Measurements from ENCODE around the gene HTR3E. TPM values are rescaled to one million over a fixed set of nuclear protein-coding genes. Genes with fewer than 3 reads are reported as not detected.

The HTR3E gene
- total RNA-seq, 1 experiment from 2014 or later = not detected

DNA sequence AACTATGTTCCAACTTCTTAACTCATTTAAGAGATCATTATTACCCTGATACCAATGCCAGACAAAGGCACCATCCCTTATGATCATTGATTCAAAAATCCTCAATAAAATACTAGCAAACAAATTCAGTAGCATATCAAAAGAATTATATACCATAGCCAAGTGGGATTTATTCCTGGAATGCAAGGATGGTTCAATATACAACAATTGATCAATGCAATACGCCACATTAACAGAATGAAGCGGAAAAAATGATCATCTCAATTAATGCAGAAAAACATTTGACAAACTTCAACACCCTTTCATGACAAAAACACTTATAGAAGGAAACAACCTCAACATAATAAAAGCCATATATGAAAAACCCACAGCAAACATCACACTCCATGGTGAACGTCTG, 4.7 kb upstream of the HTR3E start:
- no peak overlapping the region for H3K4me3 Mint-ChIP-seq
- POLR2A ChIA-PET = no interaction called here

DNA sequence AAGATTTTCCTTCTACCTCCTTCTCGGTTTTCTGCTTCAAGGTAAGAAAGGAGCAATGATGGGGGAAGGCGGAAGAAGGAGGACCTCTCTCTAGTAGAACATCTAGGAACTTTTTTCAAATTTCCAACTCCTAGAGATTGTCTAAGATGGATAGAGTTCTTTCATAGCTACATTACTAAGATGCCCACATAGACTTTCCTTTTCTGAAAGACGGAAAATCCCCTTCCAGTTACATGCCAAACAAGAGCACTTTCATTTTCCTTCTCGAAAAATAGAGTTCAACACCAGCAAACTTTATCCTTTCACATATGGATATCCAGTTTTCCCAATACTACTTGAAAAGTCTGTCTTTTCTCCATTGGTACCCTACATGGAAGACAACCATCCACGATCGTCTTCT, 692 bp downstream of the HTR3E start:
- no peaks in the 10 kb centered on the region for H3K27me3 Mint-ChIP-seq (ENCODE audit: low read depth)
- CTCF ChIA-PET = no interaction called here

More for the DNA sequence above, 4.7 kb upstream of the HTR3E start:
- Mint-ChIP-seq H3K27ac (no peak overlapping the region), H3K4me1 (no peaks in the 10 kb centered on the region), H3K27me3 (ENCODE audit: low read depth) (peaks cover 4% of the 10 kb centered on the region; the same call in 1 of the 2 replicates), H3K36me3 (peaks cover 6% of the 10 kb centered on the region), H3K9me3 (peaks cover 24% of the 10 kb centered on the region)
- CTCF ChIA-PET = no interaction called here
- no peak for DNase-seq (ENCODE audit: low spot score)
- ATAC-seq = no peak
- TF ChIP-seq MYBL2 (CRISPR knock-in tag; IDR thresholded peaks at IDR 0.05) (no peak), ZNF671 (CRISPR knock-in tag; IDR thresholded peaks at IDR 0.05) (no peak)
- TF ChIP-seq, protein P1, sequence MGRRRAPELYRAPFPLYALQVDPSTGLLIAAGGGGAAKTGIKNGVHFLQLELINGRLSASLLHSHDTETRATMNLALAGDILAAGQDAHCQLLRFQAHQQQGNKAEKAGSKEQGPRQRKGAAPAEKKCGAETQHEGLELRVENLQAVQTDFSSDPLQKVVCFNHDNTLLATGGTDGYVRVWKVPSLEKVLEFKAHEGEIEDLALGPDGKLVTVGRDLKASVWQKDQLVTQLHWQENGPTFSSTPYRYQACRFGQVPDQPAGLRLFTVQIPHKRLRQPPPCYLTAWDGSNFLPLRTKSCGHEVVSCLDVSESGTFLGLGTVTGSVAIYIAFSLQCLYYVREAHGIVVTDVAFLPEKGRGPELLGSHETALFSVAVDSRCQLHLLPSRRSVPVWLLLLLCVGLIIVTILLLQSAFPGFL (CRISPR knock-in tag; IDR thresholded peaks at IDR 0.05; ENCODE audit: borderline replicate concordance) = no peak
- TF ChIP-seq, protein P2, sequence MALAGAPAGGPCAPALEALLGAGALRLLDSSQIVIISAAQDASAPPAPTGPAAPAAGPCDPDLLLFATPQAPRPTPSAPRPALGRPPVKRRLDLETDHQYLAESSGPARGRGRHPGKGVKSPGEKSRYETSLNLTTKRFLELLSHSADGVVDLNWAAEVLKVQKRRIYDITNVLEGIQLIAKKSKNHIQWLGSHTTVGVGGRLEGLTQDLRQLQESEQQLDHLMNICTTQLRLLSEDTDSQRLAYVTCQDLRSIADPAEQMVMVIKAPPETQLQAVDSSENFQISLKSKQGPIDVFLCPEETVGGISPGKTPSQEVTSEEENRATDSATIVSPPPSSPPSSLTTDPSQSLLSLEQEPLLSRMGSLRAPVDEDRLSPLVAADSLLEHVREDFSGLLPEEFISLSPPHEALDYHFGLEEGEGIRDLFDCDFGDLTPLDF (CRISPR knock-in tag; IDR thresholded peaks at IDR 0.05) = no peak

More for the DNA sequence above, 692 bp downstream of the HTR3E start:
- Mint-ChIP-seq H3K4me3 (no peak overlapping the region), H3K36me3 (no peaks in the 10 kb centered on the region), H3K4me1 (no peaks in the 10 kb centered on the region), H3K27ac (no peak overlapping the region), H3K9me3 (peaks cover 9% of the 10 kb centered on the region)
- POLR2A ChIA-PET = no interaction called here
- no peak for TF ChIP-seq GTF2I (CRISPR knock-in tag; conservative IDR thresholded peaks at IDR 0.05)
- TF ChIP-seq, protein P3, sequence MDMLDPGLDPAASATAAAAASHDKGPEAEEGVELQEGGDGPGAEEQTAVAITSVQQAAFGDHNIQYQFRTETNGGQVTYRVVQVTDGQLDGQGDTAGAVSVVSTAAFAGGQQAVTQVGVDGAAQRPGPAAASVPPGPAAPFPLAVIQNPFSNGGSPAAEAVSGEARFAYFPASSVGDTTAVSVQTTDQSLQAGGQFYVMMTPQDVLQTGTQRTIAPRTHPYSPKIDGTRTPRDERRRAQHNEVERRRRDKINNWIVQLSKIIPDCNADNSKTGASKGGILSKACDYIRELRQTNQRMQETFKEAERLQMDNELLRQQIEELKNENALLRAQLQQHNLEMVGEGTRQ (CRISPR knock-in tag; IDR thresholded peaks at IDR 0.05) = no peak
- TF ChIP-seq, protein P4, sequence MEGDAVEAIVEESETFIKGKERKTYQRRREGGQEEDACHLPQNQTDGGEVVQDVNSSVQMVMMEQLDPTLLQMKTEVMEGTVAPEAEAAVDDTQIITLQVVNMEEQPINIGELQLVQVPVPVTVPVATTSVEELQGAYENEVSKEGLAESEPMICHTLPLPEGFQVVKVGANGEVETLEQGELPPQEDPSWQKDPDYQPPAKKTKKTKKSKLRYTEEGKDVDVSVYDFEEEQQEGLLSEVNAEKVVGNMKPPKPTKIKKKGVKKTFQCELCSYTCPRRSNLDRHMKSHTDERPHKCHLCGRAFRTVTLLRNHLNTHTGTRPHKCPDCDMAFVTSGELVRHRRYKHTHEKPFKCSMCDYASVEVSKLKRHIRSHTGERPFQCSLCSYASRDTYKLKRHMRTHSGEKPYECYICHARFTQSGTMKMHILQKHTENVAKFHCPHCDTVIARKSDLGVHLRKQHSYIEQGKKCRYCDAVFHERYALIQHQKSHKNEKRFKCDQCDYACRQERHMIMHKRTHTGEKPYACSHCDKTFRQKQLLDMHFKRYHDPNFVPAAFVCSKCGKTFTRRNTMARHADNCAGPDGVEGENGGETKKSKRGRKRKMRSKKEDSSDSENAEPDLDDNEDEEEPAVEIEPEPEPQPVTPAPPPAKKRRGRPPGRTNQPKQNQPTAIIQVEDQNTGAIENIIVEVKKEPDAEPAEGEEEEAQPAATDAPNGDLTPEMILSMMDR (IDR thresholded peaks at IDR 0.05) = no peak
- TF ChIP-seq, protein P5, sequence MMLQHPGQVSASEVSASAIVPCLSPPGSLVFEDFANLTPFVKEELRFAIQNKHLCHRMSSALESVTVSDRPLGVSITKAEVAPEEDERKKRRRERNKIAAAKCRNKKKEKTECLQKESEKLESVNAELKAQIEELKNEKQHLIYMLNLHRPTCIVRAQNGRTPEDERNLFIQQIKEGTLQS (CRISPR knock-in tag; conservative IDR thresholded peaks at IDR 0.05) = no peak
- no peak for TF ChIP-seq ZNF416 (CRISPR knock-in tag; IDR thresholded peaks at IDR 0.05)
- TF ChIP-seq NFATC4 (CRISPR knock-in tag; IDR thresholded peaks at IDR 0.05) = no peak
- TF ChIP-seq, protein P6, sequence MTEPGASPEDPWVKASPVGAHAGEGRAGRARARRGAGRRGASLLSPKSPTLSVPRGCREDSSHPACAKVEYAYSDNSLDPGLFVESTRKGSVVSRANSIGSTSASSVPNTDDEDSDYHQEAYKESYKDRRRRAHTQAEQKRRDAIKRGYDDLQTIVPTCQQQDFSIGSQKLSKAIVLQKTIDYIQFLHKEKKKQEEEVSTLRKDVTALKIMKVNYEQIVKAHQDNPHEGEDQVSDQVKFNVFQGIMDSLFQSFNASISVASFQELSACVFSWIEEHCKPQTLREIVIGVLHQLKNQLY (CRISPR knock-in tag; IDR thresholded peaks at IDR 0.05) = no peak
- no peak for TF ChIP-seq NFE2L1 (CRISPR knock-in tag; IDR thresholded peaks at IDR 0.05)
- TF ChIP-seq, protein P7, sequence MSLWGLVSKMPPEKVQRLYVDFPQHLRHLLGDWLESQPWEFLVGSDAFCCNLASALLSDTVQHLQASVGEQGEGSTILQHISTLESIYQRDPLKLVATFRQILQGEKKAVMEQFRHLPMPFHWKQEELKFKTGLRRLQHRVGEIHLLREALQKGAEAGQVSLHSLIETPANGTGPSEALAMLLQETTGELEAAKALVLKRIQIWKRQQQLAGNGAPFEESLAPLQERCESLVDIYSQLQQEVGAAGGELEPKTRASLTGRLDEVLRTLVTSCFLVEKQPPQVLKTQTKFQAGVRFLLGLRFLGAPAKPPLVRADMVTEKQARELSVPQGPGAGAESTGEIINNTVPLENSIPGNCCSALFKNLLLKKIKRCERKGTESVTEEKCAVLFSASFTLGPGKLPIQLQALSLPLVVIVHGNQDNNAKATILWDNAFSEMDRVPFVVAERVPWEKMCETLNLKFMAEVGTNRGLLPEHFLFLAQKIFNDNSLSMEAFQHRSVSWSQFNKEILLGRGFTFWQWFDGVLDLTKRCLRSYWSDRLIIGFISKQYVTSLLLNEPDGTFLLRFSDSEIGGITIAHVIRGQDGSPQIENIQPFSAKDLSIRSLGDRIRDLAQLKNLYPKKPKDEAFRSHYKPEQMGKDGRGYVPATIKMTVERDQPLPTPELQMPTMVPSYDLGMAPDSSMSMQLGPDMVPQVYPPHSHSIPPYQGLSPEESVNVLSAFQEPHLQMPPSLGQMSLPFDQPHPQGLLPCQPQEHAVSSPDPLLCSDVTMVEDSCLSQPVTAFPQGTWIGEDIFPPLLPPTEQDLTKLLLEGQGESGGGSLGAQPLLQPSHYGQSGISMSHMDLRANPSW (CRISPR knock-in tag; conservative IDR thresholded peaks at IDR 0.05; ENCODE audit: low read depth) = no peak
- TF ChIP-seq FOXJ3 (CRISPR knock-in tag; IDR thresholded peaks at IDR 0.05; ENCODE audit: borderline replicate concordance) = no peak
- TF ChIP-seq ZNF121 (CRISPR knock-in tag; IDR thresholded peaks at IDR 0.05) = no peak
- TF ChIP-seq, protein P8, sequence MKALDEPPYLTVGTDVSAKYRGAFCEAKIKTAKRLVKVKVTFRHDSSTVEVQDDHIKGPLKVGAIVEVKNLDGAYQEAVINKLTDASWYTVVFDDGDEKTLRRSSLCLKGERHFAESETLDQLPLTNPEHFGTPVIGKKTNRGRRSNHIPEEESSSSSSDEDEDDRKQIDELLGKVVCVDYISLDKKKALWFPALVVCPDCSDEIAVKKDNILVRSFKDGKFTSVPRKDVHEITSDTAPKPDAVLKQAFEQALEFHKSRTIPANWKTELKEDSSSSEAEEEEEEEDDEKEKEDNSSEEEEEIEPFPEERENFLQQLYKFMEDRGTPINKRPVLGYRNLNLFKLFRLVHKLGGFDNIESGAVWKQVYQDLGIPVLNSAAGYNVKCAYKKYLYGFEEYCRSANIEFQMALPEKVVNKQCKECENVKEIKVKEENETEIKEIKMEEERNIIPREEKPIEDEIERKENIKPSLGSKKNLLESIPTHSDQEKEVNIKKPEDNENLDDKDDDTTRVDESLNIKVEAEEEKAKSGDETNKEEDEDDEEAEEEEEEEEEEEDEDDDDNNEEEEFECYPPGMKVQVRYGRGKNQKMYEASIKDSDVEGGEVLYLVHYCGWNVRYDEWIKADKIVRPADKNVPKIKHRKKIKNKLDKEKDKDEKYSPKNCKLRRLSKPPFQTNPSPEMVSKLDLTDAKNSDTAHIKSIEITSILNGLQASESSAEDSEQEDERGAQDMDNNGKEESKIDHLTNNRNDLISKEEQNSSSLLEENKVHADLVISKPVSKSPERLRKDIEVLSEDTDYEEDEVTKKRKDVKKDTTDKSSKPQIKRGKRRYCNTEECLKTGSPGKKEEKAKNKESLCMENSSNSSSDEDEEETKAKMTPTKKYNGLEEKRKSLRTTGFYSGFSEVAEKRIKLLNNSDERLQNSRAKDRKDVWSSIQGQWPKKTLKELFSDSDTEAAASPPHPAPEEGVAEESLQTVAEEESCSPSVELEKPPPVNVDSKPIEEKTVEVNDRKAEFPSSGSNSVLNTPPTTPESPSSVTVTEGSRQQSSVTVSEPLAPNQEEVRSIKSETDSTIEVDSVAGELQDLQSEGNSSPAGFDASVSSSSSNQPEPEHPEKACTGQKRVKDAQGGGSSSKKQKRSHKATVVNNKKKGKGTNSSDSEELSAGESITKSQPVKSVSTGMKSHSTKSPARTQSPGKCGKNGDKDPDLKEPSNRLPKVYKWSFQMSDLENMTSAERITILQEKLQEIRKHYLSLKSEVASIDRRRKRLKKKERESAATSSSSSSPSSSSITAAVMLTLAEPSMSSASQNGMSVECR (CRISPR knock-in tag; IDR thresholded peaks at IDR 0.05; ENCODE audit: borderline replicate concordance) = no peak
- TF ChIP-seq, protein P9, sequence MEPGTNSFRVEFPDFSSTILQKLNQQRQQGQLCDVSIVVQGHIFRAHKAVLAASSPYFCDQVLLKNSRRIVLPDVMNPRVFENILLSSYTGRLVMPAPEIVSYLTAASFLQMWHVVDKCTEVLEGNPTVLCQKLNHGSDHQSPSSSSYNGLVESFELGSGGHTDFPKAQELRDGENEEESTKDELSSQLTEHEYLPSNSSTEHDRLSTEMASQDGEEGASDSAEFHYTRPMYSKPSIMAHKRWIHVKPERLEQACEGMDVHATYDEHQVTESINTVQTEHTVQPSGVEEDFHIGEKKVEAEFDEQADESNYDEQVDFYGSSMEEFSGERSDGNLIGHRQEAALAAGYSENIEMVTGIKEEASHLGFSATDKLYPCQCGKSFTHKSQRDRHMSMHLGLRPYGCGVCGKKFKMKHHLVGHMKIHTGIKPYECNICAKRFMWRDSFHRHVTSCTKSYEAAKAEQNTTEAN (CRISPR knock-in tag; IDR thresholded peaks at IDR 0.05) = no peak
- TF ChIP-seq CREM (CRISPR knock-in tag; IDR thresholded peaks at IDR 0.05) = no peak
- TF ChIP-seq CREB1 (CRISPR knock-in tag; IDR thresholded peaks at IDR 0.05) = no peak
- DNase-seq (ENCODE audit: low spot score) (no peak), ATAC-seq (no peak)
